ENCODE data around the gene TMEM50A.
"Not testable (repeated sequence)": the region's sequence is repeated elsewhere in the genome, so short reads cannot be mapped to it uniquely, and the experiment has no call there.

DNA sequence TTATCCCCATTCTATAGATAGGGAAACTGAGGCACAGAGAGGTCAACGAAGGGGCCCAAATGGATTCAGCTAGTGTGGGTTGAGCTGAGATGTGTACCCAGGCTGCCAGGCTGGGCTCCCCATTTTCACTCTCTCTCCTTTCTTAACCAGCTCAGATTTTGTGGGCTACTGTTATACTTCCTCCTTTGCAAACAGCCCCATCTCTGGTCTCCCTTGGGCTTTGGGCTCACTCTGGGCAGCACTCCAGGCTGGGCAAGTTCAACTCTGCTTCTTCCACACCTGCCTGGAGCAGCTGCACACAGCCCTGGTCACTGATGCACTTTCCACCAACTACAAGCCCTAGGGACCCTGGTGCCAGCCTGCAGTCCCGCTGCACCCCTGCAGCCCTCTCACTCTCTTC is 59.9 kb downstream of the TMEM50A start:
- TF ChIP-seq, protein P1, sequence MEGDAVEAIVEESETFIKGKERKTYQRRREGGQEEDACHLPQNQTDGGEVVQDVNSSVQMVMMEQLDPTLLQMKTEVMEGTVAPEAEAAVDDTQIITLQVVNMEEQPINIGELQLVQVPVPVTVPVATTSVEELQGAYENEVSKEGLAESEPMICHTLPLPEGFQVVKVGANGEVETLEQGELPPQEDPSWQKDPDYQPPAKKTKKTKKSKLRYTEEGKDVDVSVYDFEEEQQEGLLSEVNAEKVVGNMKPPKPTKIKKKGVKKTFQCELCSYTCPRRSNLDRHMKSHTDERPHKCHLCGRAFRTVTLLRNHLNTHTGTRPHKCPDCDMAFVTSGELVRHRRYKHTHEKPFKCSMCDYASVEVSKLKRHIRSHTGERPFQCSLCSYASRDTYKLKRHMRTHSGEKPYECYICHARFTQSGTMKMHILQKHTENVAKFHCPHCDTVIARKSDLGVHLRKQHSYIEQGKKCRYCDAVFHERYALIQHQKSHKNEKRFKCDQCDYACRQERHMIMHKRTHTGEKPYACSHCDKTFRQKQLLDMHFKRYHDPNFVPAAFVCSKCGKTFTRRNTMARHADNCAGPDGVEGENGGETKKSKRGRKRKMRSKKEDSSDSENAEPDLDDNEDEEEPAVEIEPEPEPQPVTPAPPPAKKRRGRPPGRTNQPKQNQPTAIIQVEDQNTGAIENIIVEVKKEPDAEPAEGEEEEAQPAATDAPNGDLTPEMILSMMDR (conservative IDR thresholded peaks at IDR 0.05; ENCODE audit: low read depth, low read length) = not testable (repeated sequence)
- TF ChIP-seq EZH2 (IDR thresholded peaks at IDR 0.05; ENCODE audit: low read length, unreplicated experiment) = not testable (repeated sequence)

Measured in PC-3 (cell line).